Left lung (tissue), 10 donors: ENCODE measurements around the gene PTPA. TPM values are rescaled to one million over a fixed set of nuclear protein-coding genes. Genes with fewer than 3 reads are reported as not detected.
A peak's percentile ranks its signal among the peaks of the same experiment; 100 is the strongest.

Experiments
- ATAC-seq: fragments of 200-7000 bp; cut with Tn5 transposase; one replicate; pipeline ENCODE4 v1.9.1; 2020; ENCODE audit warnings: moderate library complexity
- DNase-seq, 4 donors: peaks; one replicate each; pipeline ENCODE4 v3.0.0-alpha.2; 2013 to 2020
- H3K27ac ChIP-seq, 2 donors: fragments of 200-600 bp; sonication (generic) in 1 of 2; one replicate each; pipeline versions ENCODE4 v1.5.0 to v1.8.0; 2020 to 2021
- H3K27me3 ChIP-seq, 2 donors: fragments of 200-600 bp; sonication (generic) in 1 of 2; one replicate each; pipeline versions ENCODE4 v1.5.0 to v1.8.0; 2020 to 2021
- H3K36me3 ChIP-seq, 2 donors: fragments of 200-600 bp; sonication (generic) in 1 of 2; one replicate each; pipeline versions ENCODE4 v1.5.0 to v1.8.0; 2020 to 2021
- H3K4me1 ChIP-seq, 2 donors: fragments of 200-600 bp; one replicate each; pipeline ENCODE4 v1.8.0; 2021
- H3K4me3 ChIP-seq, 2 donors: fragments of 200-600 bp; sonication (generic) in 1 of 2; one replicate each; pipeline versions ENCODE4 v1.5.0 to v1.8.0; 2020 to 2021; ENCODE audit warnings: mild to moderate bottlenecking in 1 of 2
- H3K9me3 ChIP-seq, 2 donors: fragments of 200-600 bp; sonication (generic) in 1 of 2; one replicate each; pipeline versions ENCODE4 v1.5.0 to v1.8.0; 2020 to 2021
- CTCF ChIP-seq, 2 donors: fragments of 200-600 bp; sonication (generic) in 1 of 2; IDR thresholded peaks; one replicate each; pipeline versions ENCODE4 v1.5.0 to v1.8.0; 2021; ENCODE audit warnings: antibody characterized with exemption in 2 of 2
- intact Hi-C, 2 donors: fragments of 100-400 bp; cut with DNase I; formaldehyde crosslinking; loops; one replicate each; pipeline versions ENCODE4 v1.11.2 to v1.14.2; 2022
- polyA plus RNA-seq, 6 donors: library from polyadenylated mRNA; unstranded; fragments of 120-200 nt; gene quantifications; one replicate each; pipeline ENCODE4 v1.2.1, GENCODE V29; 2013; ENCODE audit not compliant: insufficient read length in 6 of 6
- total RNA-seq, 2 donors: library from RNA; stranded (reverse); fragmentation: NEBNext Ultra II Directional; extraction: Animal tissue kit (Norgen Biotek cat#: 25700); gene quantifications; one replicate each; pipeline ENCODE4 v1.2.1, GENCODE V29; 2021
- donor health status: DM: no; HTN: yes; CAD: no.
- donor health status: DM: no; HTN: no; CAD: no.

Gene PTPA
- total and polyA plus RNA-seq, 8 donors = 120 to 148 (median 140) TPM

- DNase-seq (no peak), ATAC-seq (no peak)
- H3K27ac ChIP-seq = no peak overlapping the region
- H3K36me3 ChIP-seq = no peaks in the 10 kb centered on the region
- no peak for TF ChIP-seq CTCF (IDR thresholded peaks at IDR 0.05)
- no peak overlapping the region for H3K4me3 ChIP-seq
- no peaks in the 10 kb centered on the region for H3K9me3 ChIP-seq
- H3K27me3 ChIP-seq = peaks cover 0 to 19% of the 10 kb centered on the region in 2 donors
- intact Hi-C loops = loop anchor here in 1 of 2 donors (10.0 kb wide), 1 partner anchor 443 kb away; no protein-coding TSS in a partner anchor
- H3K4me1 ChIP-seq = peaks cover 14 to 51% of the 10 kb centered on the region in 2 donors
These were observed 61.0 kb downstream of the PTPA start for GRCh38 chr9:129171993-129172751.

GRCh38 chr9:129172816-129173215, 61.6 kb downstream of the PTPA start:
- peak overlapping the region in 1 of 2 donors; percentile 100 for H3K27ac ChIP-seq
- ATAC-seq (no peak), DNase-seq (no peak)
- TF ChIP-seq CTCF (IDR thresholded peaks at IDR 0.05) = no peak
- H3K36me3 ChIP-seq = no peaks in the 10 kb centered on the region
- H3K9me3 ChIP-seq = no peaks in the 10 kb centered on the region
- peaks cover 0 to 20% of the 10 kb centered on the region in 2 donors for H3K27me3 ChIP-seq
- intact Hi-C loops = loop anchor here in 1 of 2 donors (10.0 kb wide), 1 partner anchor 442 kb away; no protein-coding TSS in a partner anchor
- no peak overlapping the region for H3K4me3 ChIP-seq
- H3K4me1 ChIP-seq = peaks cover 10 to 45% of the 10 kb centered on the region in 2 donors

- DNase-seq (no peak), ATAC-seq (no peak)
- peaks cover 0 to 20% of the 10 kb centered on the region in 2 donors for H3K27me3 ChIP-seq
- intact Hi-C loops = loop anchor here in 1 of 2 donors (10.0 kb wide), 1 partner anchor 441 kb away; no protein-coding TSS in a partner anchor
- H3K9me3 ChIP-seq = no peaks in the 10 kb centered on the region
- TF ChIP-seq CTCF (IDR thresholded peaks at IDR 0.05) = no peak
- peak overlapping the region; percentile 93 to 100 for H3K27ac ChIP-seq
- peaks cover 6 to 42% of the 10 kb centered on the region in 2 donors for H3K4me1 ChIP-seq
- no peaks in the 10 kb centered on the region for H3K36me3 ChIP-seq
- H3K4me3 ChIP-seq = peak overlapping the region; percentile 58 to 93
These were observed 62.3 kb downstream of the PTPA start for GRCh38 chr9:129173296-129174101.

- ATAC-seq (peak; percentile 60), DNase-seq (peak; percentile 89 to 97 (median 93))
- Histone ChIP-seq H3K36me3 (no peaks in the 10 kb centered on the region), H3K9me3 (no peaks in the 10 kb centered on the region), H3K4me3 (peak overlapping the region; percentile 58 to 93), H3K27ac (peak overlapping the region; percentile 93 to 100), H3K4me1 (peaks cover 6 to 40% of the 10 kb centered on the region in 2 donors), H3K27me3 (peaks cover 0 to 20% of the 10 kb centered on the region in 2 donors)
- intact Hi-C loops = loop anchor here in 1 of 2 donors (10.0 kb wide), 1 partner anchor 441 kb away; no protein-coding TSS in a partner anchor
- TF ChIP-seq CTCF (IDR thresholded peaks at IDR 0.05) = peak; percentile 98 to 99
These were observed 63.0 kb downstream of the PTPA start for GRCh38 chr9:129174102-129174723.
